AG04449 (cell line): ENCODE measurements around the gene DIP2C.

ENCODE experiments used
- CTCF ChIA-PET: fragments of 350-600 bp; formaldehyde crosslinking; extraction: SDS; loops from one replicate; lab custom pipeline; 2021; ENCODE audit warnings: antibody characterized with exemption; lab: Yijun Ruan, JAX
- POLR2A ChIA-PET: fragments of 400-600, 350-600 bp; formaldehyde crosslinking; extraction: SDS; loops from one replicate; lab custom pipeline; 2020; ENCODE audit warnings: antibody characterized with exemption, inconsistent platforms; lab: Yijun Ruan, JAX
- DNase-seq: peaks from one replicate; pipeline ENCODE4 v3.0.0-alpha.2; 2010; ENCODE audit warnings: low read depth, low spot score
- H3K4me3 ChIP-seq: 2 replicates; pipeline ENCODE4 v1.5.1; 2011; ENCODE audit warnings: low read depth, mild to moderate bottlenecking, control low read depth, low read length
- TF ChIP-seq, protein P1 (sequence below): IDR thresholded peaks from one replicate; pipeline ENCODE4 v1.5.1; 2011; ENCODE audit warnings: mild to moderate bottlenecking, moderate library complexity, low read length, control low read depth, inconsistent platforms; ENCODE audit not compliant: insufficient read depth; ENCODE audit errors: missing control alignments

The DIP2C gene

DNA sequence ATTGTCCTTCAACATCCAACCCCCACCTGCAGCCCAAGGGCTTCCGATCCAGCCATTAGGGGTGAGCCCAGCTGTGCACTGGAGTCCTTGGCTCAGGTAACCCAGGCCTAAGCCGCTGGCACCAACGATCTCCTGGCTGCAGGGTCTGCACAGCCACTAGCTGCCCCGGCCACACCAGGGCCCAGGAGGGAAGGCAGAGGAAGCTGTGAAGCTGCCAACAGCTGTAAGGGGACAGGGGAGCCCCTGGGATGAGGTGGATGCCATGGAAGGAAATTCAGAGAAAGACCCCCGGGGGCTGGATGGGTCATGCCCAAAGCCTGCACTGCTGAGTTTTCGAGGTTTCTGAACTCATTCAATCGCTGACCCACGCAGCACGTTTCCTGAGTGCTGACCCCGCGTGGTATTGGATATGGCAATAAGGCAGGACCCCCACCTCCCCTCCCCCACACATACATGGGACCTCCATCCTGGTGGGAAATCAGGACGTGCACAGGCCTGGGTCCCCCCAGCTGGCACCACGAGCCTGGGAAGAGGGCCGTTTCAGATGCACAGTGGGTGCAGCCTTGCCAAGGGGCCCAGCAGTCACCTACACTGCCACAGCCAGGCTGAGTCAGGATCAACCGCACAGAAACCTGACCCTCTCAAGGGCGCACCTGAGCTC is 170.3 kb downstream of the DIP2C start:
- CTCF ChIA-PET = interaction anchor here (3.2 kb wide), 1 partner anchor 8 kb away, joined by 13 read pairs; no protein-coding TSS in a partner anchor

DNA sequence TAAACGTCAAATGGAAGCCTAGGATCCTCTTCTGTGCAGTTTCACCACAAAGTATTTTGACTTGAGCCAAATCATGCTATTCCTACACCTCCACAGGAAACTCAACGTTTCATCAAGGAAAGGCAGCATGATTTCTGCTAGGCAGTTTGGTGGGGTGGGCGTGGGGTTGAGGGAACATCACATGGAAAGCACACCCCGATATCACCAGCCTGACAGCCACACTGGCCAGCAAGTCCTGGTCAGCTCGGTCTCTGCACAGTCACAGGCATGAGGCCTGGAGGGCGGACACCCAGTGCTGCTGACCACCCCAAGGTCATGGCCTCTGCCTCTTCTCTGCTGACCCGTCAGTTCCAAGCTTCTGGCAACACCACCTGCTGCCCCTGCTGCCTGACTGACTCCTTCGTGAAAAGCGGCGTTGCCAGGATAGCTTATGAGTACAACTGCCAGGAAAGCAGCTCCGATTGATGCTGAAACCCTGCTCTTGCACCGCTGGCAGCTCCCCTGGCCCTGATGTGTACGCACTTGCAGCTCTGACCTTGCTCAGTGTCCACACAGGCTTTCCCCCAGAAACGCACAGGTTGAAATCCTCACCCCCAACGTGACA is 171.5 kb downstream of the DIP2C start:
- H3K4me3 ChIP-seq = no peak overlapping the region
- ChIA-PET POLR2A (no interaction called here), CTCF (no interaction called here)
- no peak for DNase-seq
- TF ChIP-seq, protein P1, sequence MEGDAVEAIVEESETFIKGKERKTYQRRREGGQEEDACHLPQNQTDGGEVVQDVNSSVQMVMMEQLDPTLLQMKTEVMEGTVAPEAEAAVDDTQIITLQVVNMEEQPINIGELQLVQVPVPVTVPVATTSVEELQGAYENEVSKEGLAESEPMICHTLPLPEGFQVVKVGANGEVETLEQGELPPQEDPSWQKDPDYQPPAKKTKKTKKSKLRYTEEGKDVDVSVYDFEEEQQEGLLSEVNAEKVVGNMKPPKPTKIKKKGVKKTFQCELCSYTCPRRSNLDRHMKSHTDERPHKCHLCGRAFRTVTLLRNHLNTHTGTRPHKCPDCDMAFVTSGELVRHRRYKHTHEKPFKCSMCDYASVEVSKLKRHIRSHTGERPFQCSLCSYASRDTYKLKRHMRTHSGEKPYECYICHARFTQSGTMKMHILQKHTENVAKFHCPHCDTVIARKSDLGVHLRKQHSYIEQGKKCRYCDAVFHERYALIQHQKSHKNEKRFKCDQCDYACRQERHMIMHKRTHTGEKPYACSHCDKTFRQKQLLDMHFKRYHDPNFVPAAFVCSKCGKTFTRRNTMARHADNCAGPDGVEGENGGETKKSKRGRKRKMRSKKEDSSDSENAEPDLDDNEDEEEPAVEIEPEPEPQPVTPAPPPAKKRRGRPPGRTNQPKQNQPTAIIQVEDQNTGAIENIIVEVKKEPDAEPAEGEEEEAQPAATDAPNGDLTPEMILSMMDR = no peak

More for the DNA sequence above, 170.3 kb downstream of the DIP2C start:
- POLR2A ChIA-PET = no interaction called here
- no peak overlapping the region for H3K4me3 ChIP-seq
- DNase-seq = no peak
- TF ChIP-seq, protein P1 = no peak

- TF ChIP-seq, protein P1 = no peak
- DNase-seq = no peak
- CTCF ChIA-PET = no interaction called here
- H3K4me3 ChIP-seq = no peak overlapping the region
- POLR2A ChIA-PET = no interaction called here
These were observed 172.1 kb downstream of the DIP2C start for GRCh38 chr10:517241-517830.

- TF ChIP-seq, protein P1 = no peak
- CTCF ChIA-PET = no interaction called here
- no peak for DNase-seq
- H3K4me3 ChIP-seq = no peak overlapping the region
- POLR2A ChIA-PET = no interaction called here
These were observed 172.7 kb downstream of the DIP2C start for GRCh38 chr10:516764-517163.

DNA sequence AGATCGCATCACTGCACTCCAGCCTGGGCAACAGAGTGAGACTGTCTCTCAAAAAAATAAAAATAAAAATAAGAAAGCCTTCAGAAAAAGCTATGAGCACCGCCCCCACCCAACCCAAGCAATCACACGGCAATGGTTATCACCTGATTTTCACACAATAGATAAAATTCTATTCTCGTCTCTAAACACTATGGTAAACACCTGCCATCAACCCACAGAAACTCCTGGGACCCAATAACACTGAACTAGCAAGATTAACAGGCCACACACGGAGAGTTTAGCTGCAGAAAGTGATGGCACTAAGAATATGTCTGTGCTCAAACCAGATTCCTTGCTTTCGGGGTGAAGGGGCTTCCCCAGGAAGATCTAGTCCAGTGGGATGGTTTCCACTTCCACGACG is 173.8 kb downstream of the DIP2C start:
- TF ChIP-seq, protein P1 = no peak
- ChIA-PET POLR2A (no interaction called here), CTCF (interaction anchor here (1.3 to 8.8 kb wide), 2 partner anchors 14 to 275 kb away, joined by 5 to 86 read pairs; no protein-coding TSS in a partner anchor)
- DNase-seq = no peak
- H3K4me3 ChIP-seq = no peak overlapping the region

GRCh38 chr10:514137-514671 is 175.3 kb downstream of the DIP2C start:
- ChIA-PET CTCF (interaction anchor here (1.0 to 8.8 kb wide), 4 partner anchors 11 to 276 kb away, joined by 3 to 86 read pairs (median 4); no protein-coding TSS in a partner anchor), POLR2A (no interaction called here)
- H3K4me3 ChIP-seq = no peak overlapping the region
- no peak for DNase-seq
- TF ChIP-seq, protein P1 = no peak
